ENCODE data around the gene METTL13. TPM values are rescaled to one million over a fixed set of nuclear protein-coding genes. Genes with fewer than 3 reads are reported as not detected.

METTL13 gene
- total RNA-seq, 1 donor from 2014 or later = 45.1 TPM

- intact Hi-C loops (cut with micrococcal nuclease) = loop anchor here (1.0 to 2.0 kb wide), 4 partner anchors 40 to 643 kb away; partner anchors contain the start of genes DNM3 and PIGC
Observed at GRCh38 chr1:171800851-171801250, 19.4 kb downstream of the METTL13 start.

GRCh38 chr1:171801487-171801891, 20.0 kb downstream of the METTL13 start:
- intact Hi-C loops (cut with micrococcal nuclease) = loop anchor here (1.0 to 2.0 kb wide), 4 partner anchors 39 to 643 kb away; partner anchors contain the start of genes DNM3 and PIGC

GRCh38 chr1:171802207-171802606, 20.7 kb downstream of the METTL13 start:
- intact Hi-C loops (cut with micrococcal nuclease) = no loop called here

GRCh38 chr1:171803045-171803444, 21.6 kb downstream of the METTL13 start:
- intact Hi-C loops (cut with micrococcal nuclease) = no loop called here

- intact Hi-C loops (cut with micrococcal nuclease) = no loop called here
Observed at GRCh38 chr1:171803461-171804022, 22.1 kb downstream of the METTL13 start.

- intact Hi-C loops (cut with micrococcal nuclease) = no loop called here
Observed at GRCh38 chr1:171805395-171806115, 24.1 kb downstream of the METTL13 start.

GRCh38 chr1:171807556-171807955, 26.1 kb downstream of the METTL13 start:
- intact Hi-C loops (cut with micrococcal nuclease) = no loop called here

- intact Hi-C loops (cut with micrococcal nuclease) = no loop called here
Observed at GRCh38 chr1:171809834-171810233, 28.4 kb downstream of the METTL13 start.

- intact Hi-C loops (cut with micrococcal nuclease) = no loop called here
Observed at GRCh38 chr1:171811672-171812071, 30.2 kb downstream of the METTL13 start.

- intact Hi-C loops (cut with micrococcal nuclease) = no loop called here
Observed at GRCh38 chr1:171814692-171815091, 33.2 kb downstream of the METTL13 start.

DNA sequence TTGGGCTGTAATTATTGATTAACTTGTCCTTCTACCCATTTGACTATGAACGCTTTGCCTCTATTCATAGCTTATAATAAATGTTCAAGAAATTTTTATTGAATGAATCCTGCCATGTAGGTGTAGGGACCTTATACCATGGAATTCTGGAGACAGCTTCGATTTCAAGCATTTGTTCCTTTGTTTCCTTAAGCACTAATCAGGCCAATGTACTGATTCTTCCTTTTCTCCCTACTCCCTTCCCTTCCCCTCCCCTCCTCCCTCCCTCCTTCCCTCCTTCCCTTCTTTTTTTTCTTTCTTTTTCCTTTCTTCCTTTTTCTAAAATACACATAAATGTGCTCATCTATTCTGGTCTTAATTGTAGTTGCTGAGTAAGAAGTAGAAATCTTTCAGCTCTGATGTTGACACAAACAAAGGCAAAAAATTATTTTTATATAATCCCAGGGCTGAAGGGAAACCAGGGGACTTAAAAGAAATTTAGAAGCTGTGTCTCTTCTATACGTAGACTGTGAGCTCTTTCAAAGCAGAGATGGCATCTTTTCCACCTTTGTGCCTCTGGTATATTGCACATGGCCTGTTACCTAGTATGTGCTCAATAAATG, 34.9 kb downstream of the METTL13 start:
- intact Hi-C loops (cut with micrococcal nuclease) = no loop called here

- intact Hi-C loops (cut with micrococcal nuclease) = loop anchor here (1.0 kb wide), 1 partner anchor 24 kb away; the partner anchor contains the start of gene DNM3
Observed at GRCh38 chr1:171817511-171818265, 36.2 kb downstream of the METTL13 start.

DNA sequence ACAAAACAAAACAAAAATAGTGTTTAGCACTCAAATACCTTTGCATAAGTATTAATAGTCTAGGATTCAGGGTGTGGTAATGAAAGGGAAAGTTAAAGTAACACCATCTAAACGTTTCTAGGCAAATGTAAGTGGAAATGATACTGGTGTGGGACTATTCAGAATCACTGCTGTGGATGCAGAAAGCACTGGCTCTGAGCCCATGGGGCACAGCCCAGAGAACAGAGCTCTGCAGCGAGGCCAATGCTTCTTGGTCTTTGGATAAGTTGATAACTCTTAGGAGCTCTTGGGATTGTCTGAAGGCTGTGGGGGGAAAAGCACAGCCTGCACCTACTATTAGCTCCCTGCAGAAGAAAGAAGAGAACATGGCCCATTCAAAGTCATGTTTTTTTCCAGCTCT, 38.5 kb downstream of the METTL13 start:
- intact Hi-C loops (cut with micrococcal nuclease) = no loop called here

- intact Hi-C loops (cut with micrococcal nuclease) = no loop called here
Observed at GRCh38 chr1:171826973-171827372, 45.5 kb downstream of the METTL13 start.

DNA sequence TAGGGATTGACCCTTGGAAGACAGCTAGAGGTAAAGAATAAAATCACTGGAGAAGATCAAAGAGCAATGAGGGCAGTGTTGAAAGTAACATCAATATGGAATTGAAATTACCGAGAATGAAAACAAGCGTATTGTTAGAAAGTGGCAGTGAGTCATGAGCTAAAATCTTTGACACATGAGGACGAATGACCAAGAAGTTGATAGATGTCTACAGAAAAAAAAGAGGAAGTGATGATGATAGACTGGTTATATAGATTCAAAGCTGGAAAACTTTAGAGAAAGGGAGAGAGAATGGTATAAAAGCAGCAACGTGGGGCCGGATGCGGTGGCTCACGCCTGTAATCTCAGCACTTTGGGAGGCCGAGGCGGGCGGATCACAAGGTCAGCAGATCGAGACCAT, 47.3 kb downstream of the METTL13 start:
- intact Hi-C loops (cut with micrococcal nuclease) = no loop called here

GRCh38 chr1:171833091-171833825, 51.8 kb downstream of the METTL13 start:
- intact Hi-C loops (cut with micrococcal nuclease) = no loop called here

GRCh38 chr1:171834821-171835220, 53.4 kb downstream of the METTL13 start:
- intact Hi-C loops (cut with micrococcal nuclease) = no loop called here

DNA sequence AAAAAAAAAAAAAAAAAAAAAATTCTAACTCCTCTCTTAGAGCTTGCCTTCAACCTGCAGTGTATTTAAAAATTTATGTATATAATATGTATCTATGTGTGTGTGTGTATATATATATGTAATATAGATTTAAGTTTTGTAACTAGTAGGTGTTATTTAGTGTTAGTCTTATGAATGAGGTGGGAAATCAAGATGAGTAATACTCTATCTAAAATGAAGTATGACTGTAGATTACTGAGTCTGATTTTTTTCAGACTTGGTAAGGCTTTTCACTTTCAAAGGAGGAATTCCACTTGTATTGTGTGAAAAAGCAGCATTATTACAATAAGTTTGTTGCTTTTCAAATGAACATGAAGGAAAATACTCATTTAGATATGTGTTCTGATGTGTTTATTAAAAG, 54.4 kb downstream of the METTL13 start:
- intact Hi-C loops (cut with micrococcal nuclease) = no loop called here

- intact Hi-C loops (cut with micrococcal nuclease) = loop anchor here (1.0 to 5.0 kb wide), 16 partner anchors 24 to 1949 kb away; partner anchors contain the start of genes FMO4, METTL13, PIGC and PRDX6
Observed at GRCh38 chr1:171841050-171841910, 59.8 kb downstream of the METTL13 start, which contains the start of gene DNM3. Gene DNM3, plus strand, starts transcription at chr1:171841498. Its CDS starts 159 bp downstream, at chr1:171841657.
